Breast epithelium (tissue), 3 donors: ENCODE measurements around the gene FLCN.

Experiments
- POLR2AphosphoS5 ChIP-seq, 3 donors: sonication (generic); formaldehyde crosslinking; IDR thresholded peaks; one replicate each; pipeline ENCODE4 v1.6.1; 2017; ENCODE audit warnings: antibody characterized with exemption in 3 of 3
- TF ChIP-seq, protein P1 (sequence below), 3 donors: fragments of 450-650 bp; IDR thresholded peaks; one replicate each; pipeline ENCODE4 v1.5.1; 2016 to 2017; ENCODE audit warnings: antibody characterized with exemption in 3 of 3, mild to moderate bottlenecking in 3 of 3, moderate library complexity in 3 of 3

- TF ChIP-seq, protein P1, sequence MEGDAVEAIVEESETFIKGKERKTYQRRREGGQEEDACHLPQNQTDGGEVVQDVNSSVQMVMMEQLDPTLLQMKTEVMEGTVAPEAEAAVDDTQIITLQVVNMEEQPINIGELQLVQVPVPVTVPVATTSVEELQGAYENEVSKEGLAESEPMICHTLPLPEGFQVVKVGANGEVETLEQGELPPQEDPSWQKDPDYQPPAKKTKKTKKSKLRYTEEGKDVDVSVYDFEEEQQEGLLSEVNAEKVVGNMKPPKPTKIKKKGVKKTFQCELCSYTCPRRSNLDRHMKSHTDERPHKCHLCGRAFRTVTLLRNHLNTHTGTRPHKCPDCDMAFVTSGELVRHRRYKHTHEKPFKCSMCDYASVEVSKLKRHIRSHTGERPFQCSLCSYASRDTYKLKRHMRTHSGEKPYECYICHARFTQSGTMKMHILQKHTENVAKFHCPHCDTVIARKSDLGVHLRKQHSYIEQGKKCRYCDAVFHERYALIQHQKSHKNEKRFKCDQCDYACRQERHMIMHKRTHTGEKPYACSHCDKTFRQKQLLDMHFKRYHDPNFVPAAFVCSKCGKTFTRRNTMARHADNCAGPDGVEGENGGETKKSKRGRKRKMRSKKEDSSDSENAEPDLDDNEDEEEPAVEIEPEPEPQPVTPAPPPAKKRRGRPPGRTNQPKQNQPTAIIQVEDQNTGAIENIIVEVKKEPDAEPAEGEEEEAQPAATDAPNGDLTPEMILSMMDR (IDR thresholded peaks at IDR 0.05), result no peak
- no peak for TF ChIP-seq POLR2AphosphoS5 (IDR thresholded peaks at IDR 0.05)
Observed at GRCh38 chr17:17168401-17168800, 68.6 kb downstream of the FLCN start.
